ENCODE measurements around the gene TENM3.
"Not testable (repeated sequence)": the region's sequence is repeated elsewhere in the genome, so short reads cannot be mapped to it uniquely, and the experiment has no call there.

Gene TENM3

DNA sequence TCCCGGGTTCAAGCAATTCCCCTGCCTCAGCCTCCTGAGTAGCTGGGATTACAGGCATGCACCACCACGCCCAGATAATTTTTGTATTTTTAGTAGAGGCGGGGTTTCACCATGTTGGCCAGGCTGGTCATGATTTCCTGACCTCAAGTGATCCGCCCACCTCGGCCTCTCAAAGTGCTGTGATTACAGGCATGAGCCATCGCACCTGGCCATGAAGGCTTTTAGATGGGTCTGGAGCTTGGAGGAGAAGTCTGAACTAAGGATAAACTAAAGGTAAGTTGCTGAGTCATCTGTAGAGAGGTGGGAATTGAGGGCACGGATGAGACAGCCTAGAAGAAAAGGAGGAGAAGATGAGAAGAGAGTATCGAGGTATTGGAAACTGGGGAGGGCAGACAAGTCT lies at the start of gene TENM3:
TSS of gene TENM3 (plus strand) at position 199 of the 400 bp plus-strand sequence. CDS start 80,619 bp downstream, outside the sequence.
- in situ Hi-C loops (cut with HindIII; ENCODE audit: low pct_ligation_motif_present, low pct_unique_long_range_greater_than_20kb, low sequenced_read_pairs), result not testable (repeated sequence)

DNA sequence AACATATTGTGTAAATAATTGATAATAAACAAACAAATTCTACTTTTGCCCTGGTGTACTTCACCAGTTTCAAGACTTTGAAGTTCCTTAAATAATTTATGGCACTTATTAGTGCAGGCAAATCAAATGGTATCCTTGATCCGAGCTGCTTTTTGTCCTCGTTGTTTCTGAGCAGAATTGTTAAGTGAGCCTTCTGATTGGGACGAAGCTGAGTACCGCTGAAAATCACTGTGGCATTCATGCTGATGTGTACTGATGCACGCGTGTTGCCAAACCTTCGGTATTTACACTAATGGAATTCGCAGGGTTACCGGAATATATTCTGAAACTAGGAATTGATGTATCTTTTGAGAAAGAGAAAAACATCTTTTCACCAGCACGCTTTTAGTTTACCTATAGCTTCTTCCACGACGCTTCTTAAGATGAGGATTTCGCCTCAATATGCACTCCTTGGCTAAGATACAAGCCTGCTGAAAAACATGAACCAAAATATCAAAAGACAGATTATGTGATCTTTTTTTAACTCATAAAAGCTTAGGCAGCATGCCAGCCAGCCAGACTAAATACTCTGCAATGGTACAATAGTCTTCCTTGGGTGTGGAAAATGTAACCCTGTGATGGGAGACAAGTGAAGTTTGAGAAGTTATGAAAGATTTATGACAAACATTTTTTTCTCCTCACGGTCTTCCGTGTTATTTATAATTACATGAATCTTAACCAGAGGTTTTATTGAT lies 48.9 kb upstream of the TENM3 start:
- no peak for DNase-seq
- in situ Hi-C loops (cut with HindIII; ENCODE audit: low pct_ligation_motif_present, low pct_unique_long_range_greater_than_20kb, low sequenced_read_pairs), result no loop called here

More for the DNA sequence above, at the start of gene TENM3:
- not testable (repeated sequence) for DNase-seq

DNA sequence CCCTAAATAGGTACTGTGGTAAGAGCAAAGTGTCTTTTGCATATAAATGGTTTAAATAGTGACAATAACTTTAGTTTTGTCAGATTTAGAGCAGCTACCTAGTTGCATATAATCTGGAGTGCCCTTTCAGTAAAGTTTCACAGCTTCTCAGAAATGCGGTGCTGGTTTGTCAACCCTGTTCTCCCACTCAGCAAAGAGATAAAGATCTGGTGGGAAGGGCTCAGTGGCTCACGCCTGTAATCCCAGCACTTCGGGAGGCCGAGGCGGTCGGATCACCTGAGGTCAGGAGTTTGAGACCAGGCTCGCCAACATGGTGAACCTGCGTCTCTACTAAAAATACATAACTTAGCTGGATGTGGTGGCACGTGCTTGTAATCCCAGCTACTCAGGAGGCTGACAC lies 45.6 kb upstream of the TENM3 start:
- in situ Hi-C loops (cut with HindIII; ENCODE audit: low pct_ligation_motif_present, low pct_unique_long_range_greater_than_20kb, low sequenced_read_pairs), result no loop called here
- DNase-seq, result no peak

DNA sequence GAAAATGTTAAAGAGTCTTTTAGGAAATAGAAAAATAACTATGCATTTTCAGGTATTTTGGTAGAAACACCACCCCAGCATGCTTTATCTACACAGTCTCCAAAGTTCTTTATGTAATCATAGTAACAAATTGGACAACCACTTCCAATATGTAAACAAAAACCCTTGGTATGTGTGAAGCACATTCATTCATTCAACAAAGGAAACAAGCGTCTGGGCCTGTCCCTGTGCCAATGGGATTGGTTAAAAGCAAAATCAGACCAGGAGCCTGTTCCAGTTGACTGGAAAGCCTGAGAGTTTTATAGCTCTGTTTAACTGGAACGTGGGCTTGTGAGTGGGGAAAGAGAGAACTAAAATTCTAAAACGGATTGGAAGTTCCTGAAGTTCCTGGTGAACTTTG lies 41.3 kb upstream of the TENM3 start:
- in situ Hi-C loops (cut with HindIII; ENCODE audit: low pct_ligation_motif_present, low pct_unique_long_range_greater_than_20kb, low sequenced_read_pairs), result no loop called here
- no peak for DNase-seq

DNA sequence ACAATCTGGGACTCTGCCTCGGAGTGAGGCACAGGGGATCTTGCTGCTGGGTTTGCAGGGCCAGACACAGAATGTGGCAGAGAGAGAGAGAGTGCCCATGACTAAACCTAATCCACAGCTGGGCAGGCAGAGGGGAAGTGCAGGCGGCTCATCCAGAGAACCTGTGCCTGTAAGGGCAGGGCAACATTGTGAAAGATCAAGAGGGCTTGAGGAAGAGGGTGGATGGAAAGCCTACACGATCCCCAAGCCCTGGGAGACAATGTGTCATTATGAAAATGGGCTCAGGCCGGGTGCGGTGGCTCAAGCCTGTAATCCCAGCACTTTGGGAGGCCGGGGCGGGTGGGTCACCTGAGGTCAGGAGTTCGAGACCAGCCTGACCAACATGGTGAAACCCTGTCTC lies 40.6 kb upstream of the TENM3 start:
- no peak for DNase-seq
- in situ Hi-C loops (cut with HindIII; ENCODE audit: low pct_ligation_motif_present, low pct_unique_long_range_greater_than_20kb, low sequenced_read_pairs), result no loop called here

DNA sequence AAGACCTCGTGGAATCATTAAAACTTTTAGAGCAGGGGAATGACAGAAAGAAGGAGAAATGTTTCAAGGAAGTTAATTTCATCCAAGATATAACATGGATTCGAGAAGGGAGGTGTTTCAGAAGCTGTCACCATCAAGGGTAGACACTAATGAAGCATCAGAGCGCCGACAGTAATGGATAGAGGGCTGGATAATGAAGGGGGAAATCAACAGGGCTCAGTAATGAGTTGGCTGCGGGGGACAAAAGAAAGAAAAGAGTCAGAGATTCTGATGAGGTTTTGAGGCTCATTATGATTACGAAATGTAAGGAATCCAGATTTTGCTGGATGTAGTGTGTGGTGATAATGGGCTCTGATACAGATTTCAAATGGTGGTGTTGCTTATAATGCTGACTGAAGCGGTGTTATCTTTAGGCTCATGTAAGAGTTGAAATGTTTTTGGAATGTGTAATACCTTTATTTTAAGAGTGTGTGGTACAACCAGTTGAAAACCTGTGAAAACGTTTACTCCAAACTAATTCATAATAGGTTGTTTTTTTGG lies 39.3 kb upstream of the TENM3 start:
- in situ Hi-C loops (cut with HindIII; ENCODE audit: low pct_ligation_motif_present, low pct_unique_long_range_greater_than_20kb, low sequenced_read_pairs), result no loop called here
- DNase-seq, result no peak

DNA sequence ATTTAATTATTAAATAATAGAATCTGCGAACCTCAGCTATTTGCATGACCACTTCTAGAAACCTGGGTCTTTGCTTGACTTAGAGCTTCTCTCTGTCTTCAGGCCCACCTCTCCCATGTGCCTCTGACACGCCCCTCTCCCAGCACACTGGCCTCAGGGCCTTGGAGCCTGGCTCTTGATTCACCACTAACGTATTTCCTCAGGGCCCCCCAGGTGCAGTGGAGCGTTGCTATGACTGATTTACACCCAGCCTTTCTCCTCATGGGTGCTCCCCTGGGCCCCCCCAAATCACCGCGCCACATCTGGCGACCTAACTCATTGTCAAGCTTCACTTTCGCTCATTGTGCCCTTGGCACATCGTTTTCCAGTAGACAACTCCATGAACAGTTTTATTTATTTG lies 37.9 kb upstream of the TENM3 start:
- in situ Hi-C loops (cut with HindIII; ENCODE audit: low pct_ligation_motif_present, low pct_unique_long_range_greater_than_20kb, low sequenced_read_pairs), result no loop called here
- DNase-seq, result no peak

DNA sequence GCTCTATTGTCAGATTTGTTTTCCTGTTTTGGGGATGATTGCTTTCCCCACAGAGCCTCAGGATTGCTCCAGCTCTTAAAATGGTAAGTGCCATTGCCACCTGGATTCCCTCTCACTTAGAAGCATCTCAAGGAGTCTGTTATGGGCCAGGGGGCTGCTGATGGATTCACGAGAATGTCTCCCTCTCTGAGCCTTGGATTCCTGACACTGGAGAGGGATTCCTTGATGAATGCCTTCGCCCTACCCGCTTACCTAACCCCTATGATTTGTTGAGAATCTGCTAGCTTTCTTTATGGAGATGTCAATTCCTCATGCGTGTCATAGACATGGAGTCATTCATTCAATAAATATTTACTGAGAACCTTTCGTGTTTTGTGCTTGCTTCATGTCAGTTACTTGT lies 36.9 kb upstream of the TENM3 start:
- in situ Hi-C loops (cut with HindIII; ENCODE audit: low pct_ligation_motif_present, low pct_unique_long_range_greater_than_20kb, low sequenced_read_pairs), result no loop called here
- DNase-seq, result no peak

DNA sequence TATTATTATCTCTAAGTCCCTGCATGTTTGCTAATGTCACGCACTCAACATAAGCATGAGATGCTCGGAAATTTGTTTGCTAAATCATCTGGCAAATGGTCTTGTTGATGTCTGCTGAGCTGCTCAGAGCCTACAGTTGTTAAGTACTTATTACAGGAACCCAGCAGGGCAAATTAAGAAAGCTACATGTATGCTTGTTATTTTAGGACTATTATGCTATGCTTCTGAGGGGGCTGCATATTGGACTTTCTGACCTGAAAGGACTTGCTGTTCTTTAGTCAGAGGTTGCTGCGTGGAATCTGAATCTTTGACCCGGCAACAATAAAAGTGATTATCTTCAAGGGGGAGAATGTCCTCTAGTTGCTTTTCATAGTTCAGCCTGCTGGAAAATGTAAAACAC lies 36.3 kb upstream of the TENM3 start:
- in situ Hi-C loops (cut with HindIII; ENCODE audit: low pct_ligation_motif_present, low pct_unique_long_range_greater_than_20kb, low sequenced_read_pairs), result no loop called here
- no peak for DNase-seq

DNA sequence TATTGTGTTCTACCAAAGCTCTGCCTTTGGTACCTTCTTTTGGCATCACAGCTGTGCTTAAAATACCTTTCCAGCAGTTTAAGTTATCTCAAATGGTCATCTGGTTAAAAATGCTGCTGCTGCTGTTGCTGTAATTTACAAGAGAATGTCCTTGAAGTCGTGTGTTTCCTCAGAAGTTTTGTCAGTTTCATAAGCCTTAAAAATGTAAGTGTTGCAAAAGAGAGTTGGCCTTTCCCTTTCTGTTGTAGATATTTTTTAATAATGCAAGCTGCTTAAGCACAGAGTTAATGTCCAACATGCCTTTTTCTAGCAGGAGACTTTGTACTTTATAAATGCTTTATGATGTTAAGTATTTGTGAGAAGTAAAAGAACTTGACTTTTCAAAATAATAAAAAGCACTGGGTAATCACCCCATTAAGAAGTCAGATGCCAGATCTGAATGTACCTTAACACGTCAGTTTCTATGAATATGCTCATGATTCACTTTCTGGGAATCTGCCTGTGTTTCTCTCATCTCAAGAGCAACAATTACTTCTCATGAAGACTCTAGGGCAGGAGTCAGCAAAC lies 35.3 kb upstream of the TENM3 start:
- DNase-seq, result peak; percentile 81
- in situ Hi-C loops (cut with HindIII; ENCODE audit: low pct_ligation_motif_present, low pct_unique_long_range_greater_than_20kb, low sequenced_read_pairs), result no loop called here

DNA sequence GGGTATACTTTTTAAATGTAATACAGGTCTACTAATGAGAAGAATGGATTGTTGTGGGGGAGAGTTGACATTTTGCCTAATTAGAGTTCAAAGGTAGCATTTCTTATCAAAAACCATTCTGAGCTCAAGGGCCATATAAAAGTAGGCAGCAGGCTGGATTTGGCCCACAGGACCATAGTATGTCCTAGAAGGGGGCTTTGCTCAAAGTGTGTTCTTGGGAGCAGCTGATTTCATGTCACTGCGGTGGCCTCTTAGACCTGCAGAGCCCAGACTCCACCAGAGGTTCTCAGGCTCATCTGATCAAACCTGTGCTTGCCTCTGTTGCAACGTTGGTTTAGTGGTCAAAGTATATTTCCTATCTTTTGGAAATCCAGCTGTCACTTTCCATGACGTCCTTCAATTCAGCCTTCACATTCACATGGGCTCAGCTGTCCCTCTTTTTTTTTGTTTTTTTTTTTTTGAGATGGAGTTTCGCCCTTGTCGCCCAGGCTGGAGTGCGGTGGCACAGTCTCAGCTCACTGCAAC lies 34.6 kb upstream of the TENM3 start:
- in situ Hi-C loops (cut with HindIII; ENCODE audit: low pct_ligation_motif_present, low pct_unique_long_range_greater_than_20kb, low sequenced_read_pairs), result no loop called here

DNA sequence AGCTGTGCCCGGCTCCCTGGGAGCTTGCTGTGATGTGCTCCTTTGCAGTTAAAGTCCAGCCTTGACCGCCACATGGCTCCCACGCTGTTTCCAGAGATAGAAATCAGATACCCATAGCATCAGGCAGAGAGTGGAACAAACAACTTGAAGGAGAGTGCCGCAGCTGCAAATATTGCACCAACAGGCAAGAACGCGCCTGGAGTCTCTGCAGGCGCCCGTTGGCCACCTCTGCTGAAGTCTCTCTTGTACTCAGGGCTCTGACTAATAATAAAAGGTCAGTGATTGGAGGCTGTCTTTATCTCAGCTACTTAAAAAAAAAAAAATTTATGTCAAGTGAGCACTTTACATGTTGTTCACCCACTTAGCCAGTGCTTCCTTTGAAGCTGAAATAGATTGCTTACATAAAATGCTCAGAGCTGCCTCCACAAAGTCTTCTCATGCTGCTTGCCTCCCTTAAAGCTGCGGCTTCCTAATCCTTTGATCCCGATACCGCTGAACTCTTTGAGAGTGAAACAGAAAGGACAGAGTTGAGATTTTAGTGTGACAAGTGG lies 30.9 kb upstream of the TENM3 start:
- in situ Hi-C loops (cut with HindIII; ENCODE audit: low pct_ligation_motif_present, low pct_unique_long_range_greater_than_20kb, low sequenced_read_pairs), result no loop called here
- no peak for DNase-seq

More for the DNA sequence above, 34.6 kb upstream of the TENM3 start:
- DNase-seq, result no peak

DNA sequence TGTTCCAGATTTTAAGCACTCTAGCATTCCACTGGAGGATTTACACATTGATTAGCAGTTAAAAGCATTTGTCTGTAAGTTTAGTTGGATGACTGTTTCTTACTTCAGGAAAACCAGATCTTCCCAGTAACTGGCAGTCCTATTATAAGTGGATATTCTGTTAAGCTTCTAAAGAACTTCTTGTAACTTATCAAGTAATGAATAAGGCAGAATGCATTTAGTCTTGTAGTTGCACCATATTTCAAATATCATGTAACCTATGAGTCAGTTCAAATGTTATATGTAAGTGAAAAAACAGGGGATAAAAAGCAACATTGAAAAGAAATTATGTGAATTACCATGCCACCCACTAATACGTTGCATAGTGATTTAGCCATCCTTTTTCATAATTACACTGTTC lies 30.2 kb upstream of the TENM3 start:
- in situ Hi-C loops (cut with HindIII; ENCODE audit: low pct_ligation_motif_present, low pct_unique_long_range_greater_than_20kb, low sequenced_read_pairs), result no loop called here
- DNase-seq, result no peak

DNA sequence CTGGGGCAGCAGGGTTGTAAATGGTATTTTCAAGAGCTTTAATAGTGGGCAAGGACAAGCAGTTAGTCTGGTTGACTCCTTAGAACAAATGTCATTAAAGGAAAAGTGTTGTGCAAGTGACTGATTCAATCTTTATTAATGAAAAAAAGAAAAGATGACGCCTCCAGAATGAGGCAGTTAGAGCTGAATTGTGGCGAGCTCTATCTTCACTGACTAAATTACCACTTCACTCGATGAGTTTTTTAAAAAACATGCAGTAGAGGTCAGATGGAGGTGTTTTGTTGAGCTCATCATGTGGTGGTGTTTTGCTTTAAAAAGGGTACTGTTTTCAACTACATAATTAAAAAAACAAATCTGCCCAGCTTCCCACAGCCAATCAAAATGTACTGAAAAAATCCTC lies 28.1 kb upstream of the TENM3 start:
- DNase-seq, result no peak
- in situ Hi-C loops (cut with HindIII; ENCODE audit: low pct_ligation_motif_present, low pct_unique_long_range_greater_than_20kb, low sequenced_read_pairs), result no loop called here

DNA sequence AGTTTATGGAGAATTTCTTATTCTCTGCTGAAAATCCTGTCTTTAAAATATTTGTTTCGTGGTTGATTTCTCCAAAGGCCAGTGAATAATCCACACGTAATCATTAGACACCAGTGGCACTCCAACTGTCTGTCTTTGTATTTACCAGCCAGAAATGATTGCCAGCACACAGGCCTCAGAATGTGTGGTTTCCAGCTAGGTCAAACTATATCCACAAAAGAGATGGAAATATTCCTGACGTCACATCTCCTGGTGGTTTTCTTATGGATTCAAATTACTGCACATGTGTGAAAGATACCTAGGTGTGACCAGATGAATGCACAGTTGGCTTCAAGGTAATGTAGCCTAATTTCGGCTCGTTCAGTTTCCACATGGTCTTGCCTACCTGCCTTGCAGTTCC lies 27.2 kb upstream of the TENM3 start:
- DNase-seq, result no peak
- in situ Hi-C loops (cut with HindIII; ENCODE audit: low pct_ligation_motif_present, low pct_unique_long_range_greater_than_20kb, low sequenced_read_pairs), result no loop called here

DNA sequence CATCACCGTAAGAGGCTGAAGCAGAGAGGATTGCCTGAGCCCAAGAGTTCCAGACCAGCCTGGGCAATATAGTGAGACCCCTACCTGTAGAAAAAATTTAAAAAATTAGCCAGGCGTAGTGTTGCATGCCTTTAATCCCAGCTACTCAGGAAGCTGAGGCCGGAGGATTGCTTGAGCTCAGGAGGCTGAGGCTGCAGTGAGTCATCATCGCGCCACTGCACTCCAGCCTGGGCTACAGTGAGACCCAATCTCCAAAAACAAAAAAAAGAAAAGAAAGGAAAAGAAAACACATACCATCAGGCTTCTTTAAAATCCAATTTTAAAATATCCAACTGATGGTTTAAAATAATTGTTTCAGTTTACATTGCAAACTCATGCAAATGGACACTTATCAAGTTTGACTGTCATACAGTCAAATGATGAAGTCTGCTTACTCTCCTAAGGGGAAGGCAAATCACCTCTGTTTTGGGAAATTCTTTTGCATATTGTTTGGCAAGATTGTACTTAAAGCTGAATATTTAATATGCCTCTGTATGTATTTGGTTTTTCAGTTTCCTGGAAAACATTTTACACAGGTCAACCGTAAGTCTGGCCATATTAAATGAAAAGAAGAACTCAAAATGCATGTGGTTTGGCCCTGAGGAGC lies 23.7 kb upstream of the TENM3 start:
- peak; percentile 22 for DNase-seq
- in situ Hi-C loops (cut with HindIII; ENCODE audit: low pct_ligation_motif_present, low pct_unique_long_range_greater_than_20kb, low sequenced_read_pairs), result no loop called here

DNA sequence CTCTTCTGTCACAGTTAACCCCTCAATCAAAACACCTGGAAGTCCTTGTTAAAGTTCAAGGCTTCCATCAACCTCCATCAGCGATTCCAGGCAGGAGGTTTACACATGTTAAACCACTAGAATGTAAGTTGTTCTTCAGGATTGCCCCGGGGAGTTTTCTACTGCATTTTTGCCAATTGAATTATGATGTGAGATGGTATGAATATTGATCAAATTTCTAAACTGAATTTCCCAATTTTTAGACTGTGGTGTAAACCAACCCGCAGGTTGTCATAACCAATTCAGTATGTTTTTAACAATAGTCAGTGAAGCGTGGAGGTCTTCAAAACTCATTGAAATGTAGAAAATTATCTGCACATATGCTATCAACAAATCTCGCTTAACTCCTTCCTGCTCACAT lies 21.2 kb upstream of the TENM3 start:
- DNase-seq, result no peak
- in situ Hi-C loops (cut with HindIII; ENCODE audit: low pct_ligation_motif_present, low pct_unique_long_range_greater_than_20kb, low sequenced_read_pairs), result no loop called here

DNA sequence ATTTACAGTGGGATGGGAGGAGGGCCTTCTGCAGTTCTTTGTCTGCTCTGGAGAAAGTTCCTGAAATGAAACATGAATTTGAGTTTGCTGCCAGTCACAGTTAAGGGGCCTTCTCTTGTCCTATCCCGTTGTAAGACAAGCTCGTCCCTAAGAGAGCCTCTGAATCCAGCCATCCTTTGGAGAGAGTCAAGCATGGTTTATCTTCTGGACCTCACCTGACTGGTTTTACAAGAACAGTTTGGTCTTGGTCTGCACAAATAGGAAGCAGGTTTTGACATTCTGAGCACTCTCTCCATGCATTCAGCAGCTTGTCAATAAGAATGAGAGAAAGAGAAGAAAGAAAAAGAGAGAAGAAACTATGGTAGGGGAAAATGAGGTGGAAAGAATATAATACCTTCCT lies 20.4 kb upstream of the TENM3 start:
- in situ Hi-C loops (cut with HindIII; ENCODE audit: low pct_ligation_motif_present, low pct_unique_long_range_greater_than_20kb, low sequenced_read_pairs), result no loop called here
- no peak for DNase-seq

DNA sequence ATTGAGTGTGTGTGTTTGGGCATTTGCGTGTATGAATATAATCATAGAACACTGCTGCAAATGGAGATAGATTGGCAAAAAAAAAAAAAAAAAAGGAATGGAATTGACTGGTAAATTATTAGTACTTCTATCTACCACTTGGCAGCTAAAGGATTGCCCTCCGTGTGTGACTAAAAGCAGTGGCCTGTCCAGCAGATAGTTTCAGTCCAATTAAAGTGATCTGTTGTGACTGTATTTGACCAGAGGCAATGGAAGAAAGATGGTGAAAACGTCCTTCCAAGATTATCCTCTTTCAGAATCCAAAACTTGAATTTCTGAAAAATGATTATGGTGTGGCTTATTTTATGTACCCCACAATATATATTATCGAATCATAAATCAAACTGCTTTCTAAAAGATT lies 19.5 kb upstream of the TENM3 start:
- no peak for DNase-seq
- in situ Hi-C loops (cut with HindIII; ENCODE audit: low pct_ligation_motif_present, low pct_unique_long_range_greater_than_20kb, low sequenced_read_pairs), result no loop called here
